Putamen (tissue), 1 donor: ENCODE data around the gene NR5A1.

ENCODE experiments used
- DNase-seq: peaks from one replicate; pipeline ENCODE4 v3.0.0-alpha.2; 2016; ENCODE audit warnings: low spot score

The NR5A1 gene

GRCh38 chr9:124498499-124499146, 8.6 kb downstream of the NR5A1 start:
- DNase-seq, result no peak

GRCh38 chr9:124498040-124498439, 9.2 kb downstream of the NR5A1 start:
- no peak for DNase-seq

- no peak for DNase-seq
Observed at GRCh38 chr9:124497441-124497840, 9.8 kb downstream of the NR5A1 start.

- no peak for DNase-seq
Observed at GRCh38 chr9:124496463-124496862, 10.7 kb downstream of the NR5A1 start.

GRCh38 chr9:124496075-124496449, 11.1 kb downstream of the NR5A1 start:
- no peak for DNase-seq

GRCh38 chr9:124495126-124496074, 11.8 kb downstream of the NR5A1 start:
- DNase-seq, result no peak

GRCh38 chr9:124493794-124494479, 13.3 kb downstream of the NR5A1 start:
- no peak for DNase-seq

GRCh38 chr9:124493218-124493617, 14.0 kb downstream of the NR5A1 start:
- no peak for DNase-seq

GRCh38 chr9:124492818-124493217, 14.4 kb downstream of the NR5A1 start:
- no peak for DNase-seq

- DNase-seq, result no peak
Observed at GRCh38 chr9:124491049-124491975, 15.9 kb downstream of the NR5A1 start.

GRCh38 chr9:124490004-124490403, 17.2 kb downstream of the NR5A1 start:
- no peak for DNase-seq

GRCh38 chr9:124489222-124489621, 18.0 kb downstream of the NR5A1 start:
- DNase-seq, result no peak

- DNase-seq, result no peak
Observed at GRCh38 chr9:124488641-124489210, 18.5 kb downstream of the NR5A1 start.

- no peak for DNase-seq
Observed at GRCh38 chr9:124487260-124488182, 19.7 kb downstream of the NR5A1 start.

- DNase-seq, result no peak
Observed at GRCh38 chr9:124486778-124487259, 20.4 kb downstream of the NR5A1 start.

- DNase-seq, result no peak
Observed at GRCh38 chr9:124485936-124486335, 21.3 kb downstream of the NR5A1 start.

GRCh38 chr9:124485201-124485600, 22.0 kb downstream of the NR5A1 start:
- DNase-seq, result no peak

- no peak for DNase-seq
Observed at GRCh38 chr9:124483481-124483880, 23.7 kb downstream of the NR5A1 start.

- no peak for DNase-seq
Observed at GRCh38 chr9:124482431-124483031, 24.7 kb downstream of the NR5A1 start.

GRCh38 chr9:124481115-124481514, 26.1 kb downstream of the NR5A1 start:
- DNase-seq, result no peak
